ENCODE results near the gene UBE2N. TPM values are rescaled to one million over a fixed set of nuclear protein-coding genes. Genes with fewer than 3 reads are reported as not detected.

The UBE2N gene
- total and polyA plus RNA-seq, 2 of the 8 experiments (the other 6 are each of a cell fraction or from before 2014, with no cell fraction given), result 108 to 225 TPM

DNA sequence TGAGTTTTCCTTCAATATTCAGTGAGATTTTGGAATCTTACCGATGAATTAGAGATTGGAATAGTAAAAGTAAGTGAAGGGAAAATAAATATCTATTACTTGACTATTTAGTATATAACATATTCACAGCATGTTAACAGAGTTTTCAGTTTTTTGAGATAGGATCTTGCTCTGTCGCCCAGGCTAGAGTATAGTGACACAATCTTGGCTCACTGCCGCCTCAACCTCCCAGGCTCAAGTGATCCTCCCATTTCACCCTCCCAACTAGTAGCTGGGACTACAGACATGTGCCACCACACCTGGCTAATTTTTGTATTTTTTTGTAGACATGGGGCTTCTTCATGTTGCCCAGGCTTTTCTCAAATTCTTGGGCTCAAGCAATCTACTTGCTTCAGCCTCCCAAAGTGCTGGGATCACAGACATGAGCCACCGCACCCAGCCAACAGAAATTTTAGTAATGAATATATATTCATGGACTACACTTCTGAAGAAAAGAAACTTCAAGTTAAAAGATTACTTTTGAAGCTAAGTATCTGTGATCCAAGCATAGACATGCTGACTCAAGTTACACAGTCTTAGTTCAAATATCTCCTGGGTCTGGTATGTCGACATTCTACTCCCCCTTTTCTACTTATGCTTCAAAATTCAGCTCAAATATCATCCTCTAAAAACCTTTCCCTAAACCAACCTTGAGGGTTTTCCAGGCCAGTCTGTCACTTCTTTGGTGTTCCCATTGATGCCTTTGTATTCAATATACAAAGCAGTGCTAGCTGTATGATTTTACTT lies 13.8 kb downstream of the UBE2N start:
- H3K14ac ChIP-seq (ENCODE audit: insufficient read length), result no peak overlapping the region
- H3K79me2 ChIP-seq (ENCODE audit: control insufficient read depth in 1 of 2, insufficient read depth in 2 of 2, low read length in 2 of 2), result peaks cover 55 to 98% of the 10 kb centered on the region in 2 experiments
- H3K23me2 ChIP-seq (ENCODE audit: low read depth, low read length), result no peaks in the 10 kb centered on the region
- H3K4me2 ChIP-seq (ENCODE audit: insufficient read depth in 1 of 2, low read depth in 2 of 2, low read length in 2 of 2), result no peak overlapping the region
- H2BK12ac ChIP-seq (ENCODE audit: low read depth, low read length), result no peak overlapping the region
- no peak overlapping the region for H3K23ac ChIP-seq (ENCODE audit: insufficient read length)
- H2AFZ ChIP-seq (ENCODE audit: low read length), result no peak overlapping the region
- 94% methylated on average over 5 of the region's 5 CpGs; no CpG with 5 or more reads in 1 of the 2 experiments for WGBS, 2 experiments (ENCODE audit: extremely low coverage in 1 of 2, insufficient coverage in 1 of 2, insufficient read length in 1 of 2, insufficient replicate concordance in 2 of 2, low coverage in 1 of 2, low lambda C conversion rate in 2 of 2, missing lambda C conversion rate in 1 of 2)
- POLR2A ChIA-PET (ENCODE audit: partially characterized antibody), result interaction anchor here (0.7 to 0.9 kb wide), 4 partner anchors 8 to 51 kb away, joined by 3 read pairs; no protein-coding TSS in a partner anchor
- no peak overlapping the region for H2BK5ac ChIP-seq (ENCODE audit: low read depth, low read length)
- no peak overlapping the region for H2BK15ac ChIP-seq (ENCODE audit: low read length)
- no peak overlapping the region for H4K8ac ChIP-seq (ENCODE audit: extremely low read depth, insufficient read depth, low read length)
- CTCF ChIA-PET (ENCODE audit: partially characterized antibody), result interaction anchor here (0.6 to 0.9 kb wide), 4 partner anchors 8 to 49 kb away, joined by 3 to 8 read pairs (median 4); no protein-coding TSS in a partner anchor
- H3K18ac ChIP-seq (ENCODE audit: extremely low read depth, low read length), result no peak overlapping the region
- DNase-seq (ENCODE audit: low read depth in 1 of 2, low spot score in 2 of 2) (no peak), FAIRE-seq (no peak)
- H3K9ac ChIP-seq (replicated peaks in 1 of 4; ENCODE audit: extremely low read depth in 1 of 4, low read depth in 3 of 4, low read length in 3 of 4), result no peak overlapping the region
- H3K79me1 ChIP-seq (ENCODE audit: low read depth, low read length), result peaks cover 4% of the 10 kb centered on the region
- no peaks in the 10 kb centered on the region for H3K27me3 ChIP-seq (replicated peaks in 1 of 4; ENCODE audit: control insufficient read depth in 3 of 4, extremely low read depth in 1 of 4, insufficient read depth in 3 of 4, low read length in 3 of 4)
- no peak overlapping the region for H4K5ac ChIP-seq (ENCODE audit: insufficient read length, low read depth, low read length)
- H3K4ac ChIP-seq (replicated peaks; ENCODE audit: insufficient read length, low read depth, low read length), result no peak overlapping the region
- H2BK20ac ChIP-seq (ENCODE audit: low read length), result no peak overlapping the region
- H4K20me1 ChIP-seq (replicated peaks in 1 of 2; ENCODE audit: control insufficient read depth in 1 of 2, insufficient read depth in 2 of 2, low read length in 2 of 2), result peaks cover 22 to 25% of the 10 kb centered on the region in 2 experiments
- no peaks in the 10 kb centered on the region for H3K36me3 ChIP-seq (ENCODE audit: control insufficient read depth in 2 of 4, insufficient read depth in 4 of 4, low read length in 3 of 4)
- H2AK5ac ChIP-seq (ENCODE audit: low read depth, low read length), result no peak overlapping the region
- H2BK120ac ChIP-seq (replicated peaks; ENCODE audit: low read depth, low read length), result no peak overlapping the region
- H3K27ac ChIP-seq (ENCODE audit: low read depth, low read length), result no peak overlapping the region
- TF ChIP-seq CHD1 (IDR thresholded peaks at IDR 0.05; ENCODE audit: low read depth, low read length), result no peak
- no peak for TF ChIP-seq SAP30 (IDR thresholded peaks at IDR 0.05; ENCODE audit: insufficient read depth, insufficient replicate concordance, low read length)
- no peak for TF ChIP-seq BACH1 (IDR thresholded peaks at IDR 0.05; ENCODE audit: low read length)
- no peak for TF ChIP-seq E2F6 (IDR thresholded peaks at IDR 0.05)
- TF ChIP-seq YY1 (IDR thresholded peaks at IDR 0.05; ENCODE audit: low read depth, low read length), result no peak
- no peaks in the 10 kb centered on the region for H3K9me3 ChIP-seq (ENCODE audit: insufficient read depth in 2 of 2, low read depth in 1 of 2, low read length in 1 of 2)
- H3K4me1 ChIP-seq (replicated peaks in 1 of 4; ENCODE audit: control insufficient read depth in 3 of 4, insufficient read depth in 4 of 4, low read length in 3 of 4), result peaks cover 0 to 6% (median 5%) of the 10 kb centered on the region in 4 experiments; a peak in 6 of 7 replicates
- no peak overlapping the region for H3K56ac ChIP-seq (replicated peaks; ENCODE audit: insufficient read length, low read depth, low read length)
- H3K4me3 ChIP-seq (ENCODE audit: extremely low read depth in 1 of 4, insufficient read depth in 2 of 4, low read depth in 3 of 4, low read length in 4 of 4), result no peak overlapping the region
- H4K91ac ChIP-seq (replicated peaks; ENCODE audit: insufficient read length, low read length), result no peak overlapping the region
